22Rv1 (cell line): ENCODE measurements around the gene ZNG1B.
"Not testable (repeated sequence)": the region's sequence is repeated elsewhere in the genome, so short reads cannot be mapped to it uniquely, and the experiment has no call there.

Experiments
- H3K27ac ChIP-seq: fragments of 450-650 bp; 2 replicates; pipeline ENCODE4 v1.5.1; 2017

The ZNG1B gene

GRCh38 chr2:113499019-113499885, 61.8 kb downstream of the ZNG1B start:
- H3K27ac ChIP-seq = not testable (repeated sequence)

GRCh38 chr2:113499886-113500722, 62.6 kb downstream of the ZNG1B start:
- not testable (repeated sequence) for H3K27ac ChIP-seq

GRCh38 chr2:113500723-113501038, 63.2 kb downstream of the ZNG1B start:
- not testable (repeated sequence) for H3K27ac ChIP-seq

DNA sequence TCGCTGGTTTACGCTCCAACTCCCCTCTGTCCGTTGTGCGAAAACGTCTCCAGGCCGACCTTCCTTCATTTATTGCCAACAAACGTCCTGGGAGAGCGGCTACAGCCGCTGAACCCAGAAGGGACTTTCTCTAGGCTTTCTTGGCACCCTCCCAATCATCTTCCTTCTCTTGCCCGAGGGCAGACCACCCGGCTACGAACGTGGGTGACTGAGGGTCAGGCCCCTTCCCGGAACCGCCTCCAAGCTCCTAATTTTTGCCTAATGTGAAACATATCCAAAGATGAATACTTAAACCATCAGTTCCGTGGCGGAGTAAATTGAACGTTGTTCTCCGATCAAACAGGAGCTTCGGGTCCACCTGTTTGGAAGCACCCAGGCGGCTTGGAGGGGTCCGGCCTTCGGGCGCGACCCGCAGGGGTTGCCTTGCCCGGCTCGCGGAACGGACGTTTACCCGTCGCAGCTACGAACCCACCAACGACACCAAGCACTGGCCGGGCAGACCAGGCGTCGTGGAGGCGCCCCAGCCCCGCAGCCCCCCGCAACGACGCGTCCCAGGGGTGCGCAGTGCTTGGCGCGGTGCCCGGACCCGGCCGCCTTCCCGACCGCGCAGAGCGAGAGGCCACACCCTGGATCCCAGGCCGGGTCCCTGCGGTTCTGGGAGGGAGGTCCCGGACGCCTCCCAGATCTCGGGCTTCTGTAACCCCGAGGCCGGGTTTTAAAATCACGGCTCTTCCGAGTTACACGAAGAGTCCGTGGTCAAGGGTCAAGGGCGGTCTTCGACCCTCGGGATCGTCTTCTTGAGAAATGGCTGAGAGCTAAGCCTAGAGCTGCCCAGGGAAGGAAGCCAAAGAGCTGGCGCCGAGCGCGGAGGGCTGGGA, 65.0 kb downstream of the ZNG1B start:
- not testable (repeated sequence) for H3K27ac ChIP-seq

GRCh38 chr2:113503094-113504042, 65.9 kb downstream of the ZNG1B start:
- H3K27ac ChIP-seq = not testable (repeated sequence)

DNA sequence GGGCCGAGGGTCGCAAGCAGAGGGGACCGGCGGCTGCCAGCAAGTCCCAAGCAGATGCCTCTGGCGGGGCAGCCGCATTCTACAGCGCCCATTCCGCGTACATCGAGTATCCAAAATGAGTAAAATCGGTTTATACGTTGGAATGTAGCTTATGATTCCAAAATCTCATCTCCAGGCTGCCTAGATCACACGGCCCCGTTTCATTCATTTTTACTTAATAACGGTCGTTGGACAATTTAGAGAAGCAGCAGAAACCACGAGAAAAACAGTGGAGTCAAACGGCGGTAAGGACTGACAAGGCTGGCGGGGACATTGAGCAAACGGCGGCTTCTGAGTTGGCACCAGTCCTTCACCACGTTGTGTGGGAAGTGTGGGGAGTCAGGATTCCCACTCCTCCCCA, 66.6 kb downstream of the ZNG1B start:
- H3K27ac ChIP-seq = not testable (repeated sequence)

DNA sequence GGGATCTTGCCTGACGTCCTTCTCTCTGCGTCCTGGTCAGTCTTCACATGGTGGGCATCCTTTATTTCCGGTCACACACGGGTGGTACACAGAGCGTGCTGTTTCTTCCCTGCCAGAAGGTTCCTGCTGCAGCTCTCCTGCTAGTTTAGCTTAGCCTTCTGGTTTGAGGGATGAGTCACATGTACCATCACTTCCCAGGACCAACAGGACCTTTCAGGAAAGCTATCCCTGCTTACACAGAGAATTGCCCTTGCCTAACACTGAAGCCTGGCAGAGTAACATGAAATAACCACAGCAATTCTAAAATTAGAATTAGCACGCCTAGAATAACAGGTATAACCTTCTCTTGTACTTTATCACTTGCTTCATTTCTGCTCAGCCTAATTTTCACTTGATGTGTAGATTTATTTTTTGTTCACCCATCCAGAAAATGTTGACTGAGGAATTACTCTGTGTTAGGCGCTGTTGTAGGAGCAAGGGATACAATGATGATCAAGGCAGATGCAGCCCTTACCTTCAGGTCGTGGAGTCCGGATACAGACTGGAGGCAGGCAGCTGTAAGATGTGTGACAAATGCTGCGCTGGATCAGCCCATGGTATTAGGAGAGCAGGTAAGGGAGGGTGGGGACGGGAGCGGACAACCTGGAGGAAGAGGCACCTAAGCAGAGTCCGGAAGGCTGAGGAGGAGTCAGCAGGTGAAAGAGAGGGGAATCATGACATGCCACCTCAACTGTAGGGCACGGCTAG, 70.1 kb downstream of the ZNG1B start:
- H3K27ac ChIP-seq = not testable (repeated sequence)

GRCh38 chr2:113508187-113508586, 70.7 kb downstream of the ZNG1B start:
- H3K27ac ChIP-seq = not testable (repeated sequence)

GRCh38 chr2:113510913-113511312, 73.4 kb downstream of the ZNG1B start:
- H3K27ac ChIP-seq = not testable (repeated sequence)

- H3K27ac ChIP-seq = not testable (repeated sequence)
These were observed 74.4 kb downstream of the ZNG1B start for GRCh38 chr2:113511859-113512258.

GRCh38 chr2:113515457-113515856, 78.0 kb downstream of the ZNG1B start:
- not testable (repeated sequence) for H3K27ac ChIP-seq

GRCh38 chr2:113515995-113516394, 78.5 kb downstream of the ZNG1B start:
- not testable (repeated sequence) for H3K27ac ChIP-seq

- H3K27ac ChIP-seq = not testable (repeated sequence)
These were observed 79.5 kb downstream of the ZNG1B start for GRCh38 chr2:113517025-113517424.

GRCh38 chr2:113520837-113521236, 83.3 kb downstream of the ZNG1B start:
- not testable (repeated sequence) for H3K27ac ChIP-seq

DNA sequence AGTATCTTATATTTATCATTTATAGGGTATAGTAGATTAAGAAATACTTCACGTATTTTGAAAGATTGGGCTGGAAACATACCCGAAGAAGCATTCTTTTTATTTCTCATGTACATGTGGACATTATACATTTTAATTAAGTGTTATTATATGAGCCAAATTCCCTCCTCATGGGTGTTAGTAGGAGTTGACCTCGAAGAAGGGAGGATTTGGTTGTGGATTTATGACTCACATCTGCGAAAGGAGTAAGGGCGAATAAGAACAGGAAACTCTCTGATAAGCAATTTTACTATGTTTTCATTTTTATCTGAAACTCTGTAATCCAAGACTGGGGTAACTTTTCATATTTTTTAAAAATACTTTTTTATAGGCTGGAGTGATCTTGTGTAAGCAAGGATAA, 84.0 kb downstream of the ZNG1B start:
- H3K27ac ChIP-seq = not testable (repeated sequence)

- H3K27ac ChIP-seq = not testable (repeated sequence)
These were observed 87.5 kb downstream of the ZNG1B start for GRCh38 chr2:113524986-113525385.
